Measurements from ENCODE around the gene RXRA. TPM values are rescaled to one million over a fixed set of nuclear protein-coding genes. Genes with fewer than 3 reads are reported as not detected.

The RXRA gene
- total and polyA plus RNA-seq, 2 of the 4 experiments (the other 2 are of a cell fraction) = 7.5 to 17.9 TPM

GRCh38 chr9:134428559-134428958, 102.3 kb downstream of the RXRA start:
- Histone ChIP-seq H2AK9ac (replicated peaks; ENCODE audit: low read depth, low read length, poor library complexity) (no peak overlapping the region), H2BK120ac (ENCODE audit: low read depth, low read length) (no peak overlapping the region), H3K4me3 (ENCODE audit: insufficient read depth, low read depth, low read length) (no peak overlapping the region), H3K56ac (ENCODE audit: extremely low read depth, insufficient read depth, low read length) (no peak overlapping the region), H4K91ac (ENCODE audit: insufficient read depth, low read depth, low read length) (no peak overlapping the region), H4K20me1 (ENCODE audit: insufficient read depth, low read length) (peaks cover 17% of the 10 kb centered on the region; the same call in 1 of the 2 replicates), H3K4me1 (ENCODE audit: control insufficient read depth, insufficient read depth, low read length) (peaks cover 11% of the 10 kb centered on the region), H3K36me3 (ENCODE audit: control insufficient read depth, insufficient read depth, low read length) (peaks cover 41% of the 10 kb centered on the region; the same call in 1 of the 2 replicates), H3K14ac (replicated peaks; ENCODE audit: low read depth, low read length) (no peak overlapping the region), H2AK5ac (ENCODE audit: low read depth, low read length) (no peak overlapping the region), H2BK20ac (ENCODE audit: low read depth, low read length) (no peak overlapping the region), H3K9ac (ENCODE audit: low read depth, low read length) (no peak overlapping the region), H3K23ac (ENCODE audit: low read depth, low read length) (no peak overlapping the region), H3K79me1 (ENCODE audit: low read depth in 1 of 2, low read length in 2 of 2) (peaks cover 0 to 5% of the 10 kb centered on the region in 2 experiments; a peak in 1 of 4 replicates), H3K27me3 (ENCODE audit: control insufficient read depth, insufficient read depth, low read length) (no peaks in the 10 kb centered on the region), H4K5ac (ENCODE audit: low read depth, low read length) (no peak overlapping the region), H3K9me3 (ENCODE audit: control insufficient read depth, insufficient read depth, low read length) (no peaks in the 10 kb centered on the region), H3K18ac (ENCODE audit: low read depth, low read length) (no peak overlapping the region), H2BK15ac (ENCODE audit: low read depth, low read length) (no peak overlapping the region), H3K27ac (ENCODE audit: insufficient read depth, low read length) (no peak overlapping the region), H3K4me2 (ENCODE audit: low read depth, low read length) (no peak overlapping the region), H3K4ac (ENCODE audit: low read depth, low read length) (no peak overlapping the region), H4K8ac (ENCODE audit: low read depth in 2 of 2, low read length in 2 of 2) (no peak overlapping the region), H2BK5ac (ENCODE audit: low read depth, low read length, poor library complexity, severe bottlenecking) (no peak overlapping the region), H3K9me1 (ENCODE audit: insufficient read depth, low read length) (no peaks in the 10 kb centered on the region), H2AFZ (replicated peaks; ENCODE audit: low read length, poor library complexity) (no peak overlapping the region)
- TF ChIP-seq RAD21 (IDR thresholded peaks at IDR 0.05; ENCODE audit: low read length) (no peak), MAFK (IDR thresholded peaks at IDR 0.05; ENCODE audit: low read depth, low read length) (no peak), CTCF (conservative IDR thresholded peaks at IDR 0.05; ENCODE audit: low read depth, low read length) (no peak), SMC3 (IDR thresholded peaks at IDR 0.05; ENCODE audit: low read depth, low read length) (no peak), RFX5 (IDR thresholded peaks at IDR 0.05; ENCODE audit: low read depth, low read length) (no peak), MXI1 (IDR thresholded peaks at IDR 0.05; ENCODE audit: borderline replicate concordance, low read depth, low read length) (no peak), RCOR1 (IDR thresholded peaks at IDR 0.05; ENCODE audit: insufficient replicate concordance, low read length) (no peak), ELK1 (IDR thresholded peaks at IDR 0.05; ENCODE audit: borderline replicate concordance, low read depth, low read length) (no peak), MAZ (IDR thresholded peaks at IDR 0.05; ENCODE audit: borderline replicate concordance, low read depth, low read length) (no peak), NFE2L2 (IDR thresholded peaks at IDR 0.05; ENCODE audit: low read depth, low read length) (no peak), BHLHE40 (IDR thresholded peaks at IDR 0.05; ENCODE audit: low read depth, low read length) (no peak), USF2 (IDR thresholded peaks at IDR 0.05; ENCODE audit: low read depth, low read length) (no peak)
- in situ Hi-C loops (cut with MboI; ENCODE audit: low sequenced_read_pairs) = loop anchor here (5.0 kb wide), 1 partner anchor 96 kb away; no protein-coding TSS in a partner anchor
- 86% methylated on average over 8 of the region's 14 CpGs; no CpG with 5 or more reads in 1 of the 2 experiments for WGBS, 2 experiments (ENCODE audit: extremely low coverage in 2 of 2, insufficient read length in 1 of 2)
- ChIA-PET CTCF (no interaction called here), POLR2A (ENCODE audit: unreplicated experiment) (no interaction called here)
- DNase-seq = no peak
- no peak for ATAC-seq (ENCODE audit: low read depth)
- dilution Hi-C loops (cut with HindIII; ENCODE audit: low sequenced_read_pairs, unreplicated experiment) = no loop called here
- no TSS peak for BruUV-seq (replicated peaks)
- intact Hi-C loops (cut with micrococcal nuclease) = no loop called here
